Measurements from ENCODE around the gene SPATA13.

- TF ChIP-seq POLR2A (IDR thresholded peaks at IDR 0.05) (no peak), CTCF (IDR thresholded peaks at IDR 0.05) (no peak)
Observed at GRCh38 chr13:24131749-24132148, 28.8 kb upstream of the SPATA13 start.

All from uterus (tissue), 2 donors.